ENCODE measurements around the gene KAT8.

Gene KAT8

GRCh38 chr16:31112711-31113110 is 4.8 kb upstream of the KAT8 start:
- no peak overlapping the region for H3K9ac ChIP-seq (ENCODE audit: low read length)
- no peak overlapping the region for H3K4me3 ChIP-seq (ENCODE audit: low read length)
- H3K4me1 ChIP-seq (ENCODE audit: control insufficient read depth, insufficient read depth, low read length): peaks cover 16% of the 10 kb centered on the region

GRCh38 chr16:31113121-31114120 is 4.0 kb upstream of the KAT8 start:
- Histone ChIP-seq H3K27me3 (ENCODE audit: control insufficient read depth, insufficient read depth, low read length) (no peaks in the 10 kb centered on the region), H3K36me3 (ENCODE audit: control insufficient read depth, insufficient read depth, low read length) (peaks cover 8% of the 10 kb centered on the region), H3K9me3 (ENCODE audit: control insufficient read depth, low read length) (no peaks in the 10 kb centered on the region), H3K4me1 (ENCODE audit: control insufficient read depth, insufficient read depth, low read length) (peaks cover 21% of the 10 kb centered on the region), H3K9ac (ENCODE audit: low read length) (no peak overlapping the region), H3K4me3 (ENCODE audit: low read length) (no peak overlapping the region)

More at GRCh38 chr16:31112711-31113110, 4.8 kb upstream of the KAT8 start:
- Histone ChIP-seq H3K9me3 (ENCODE audit: control insufficient read depth, low read length) (no peaks in the 10 kb centered on the region), H3K36me3 (ENCODE audit: control insufficient read depth, insufficient read depth, low read length) (peaks cover 8% of the 10 kb centered on the region), H3K27me3 (ENCODE audit: control insufficient read depth, insufficient read depth, low read length) (no peaks in the 10 kb centered on the region)

GRCh38 chr16:31114468-31114867 is 3.0 kb upstream of the KAT8 start:
- Histone ChIP-seq H3K9me3 (ENCODE audit: control insufficient read depth, low read length) (no peaks in the 10 kb centered on the region), H3K4me3 (ENCODE audit: low read length) (no peak overlapping the region), H3K9ac (ENCODE audit: low read length) (no peak overlapping the region), H3K4me1 (ENCODE audit: control insufficient read depth, insufficient read depth, low read length) (peaks cover 20% of the 10 kb centered on the region), H3K36me3 (ENCODE audit: control insufficient read depth, insufficient read depth, low read length) (peaks cover 8% of the 10 kb centered on the region), H3K27me3 (ENCODE audit: control insufficient read depth, insufficient read depth, low read length) (no peaks in the 10 kb centered on the region)

- peaks cover 16% of the 10 kb centered on the region for H3K4me1 ChIP-seq (ENCODE audit: control insufficient read depth, insufficient read depth, low read length)
- H3K4me3 ChIP-seq (ENCODE audit: low read length): peak overlapping the region; percentile 72
- H3K27me3 ChIP-seq (ENCODE audit: control insufficient read depth, insufficient read depth, low read length): no peaks in the 10 kb centered on the region
- H3K9me3 ChIP-seq (ENCODE audit: control insufficient read depth, low read length): no peaks in the 10 kb centered on the region
- H3K36me3 ChIP-seq (ENCODE audit: control insufficient read depth, insufficient read depth, low read length): peaks cover 5% of the 10 kb centered on the region
- H3K9ac ChIP-seq (ENCODE audit: low read length): peak overlapping the region; percentile 96
Measured at GRCh38 chr16:31118223-31119155, 1.0 kb downstream of the KAT8 start.

- H3K27me3 ChIP-seq (ENCODE audit: control insufficient read depth, insufficient read depth, low read length): no peaks in the 10 kb centered on the region
- no peaks in the 10 kb centered on the region for H3K9me3 ChIP-seq (ENCODE audit: control insufficient read depth, low read length)
- no peak overlapping the region for H3K4me3 ChIP-seq (ENCODE audit: low read length)
- peaks cover 10% of the 10 kb centered on the region for H3K4me1 ChIP-seq (ENCODE audit: control insufficient read depth, insufficient read depth, low read length)
- peaks cover 5% of the 10 kb centered on the region for H3K36me3 ChIP-seq (ENCODE audit: control insufficient read depth, insufficient read depth, low read length)
- no peak overlapping the region for H3K9ac ChIP-seq (ENCODE audit: low read length)
Measured at GRCh38 chr16:31120129-31120528, 2.7 kb downstream of the KAT8 start.

- H3K4me3 ChIP-seq (ENCODE audit: low read length): no peak overlapping the region
- H3K9me3 ChIP-seq (ENCODE audit: control insufficient read depth, low read length): no peaks in the 10 kb centered on the region
- H3K36me3 ChIP-seq (ENCODE audit: control insufficient read depth, insufficient read depth, low read length): peaks cover 8% of the 10 kb centered on the region
- no peak overlapping the region for H3K9ac ChIP-seq (ENCODE audit: low read length)
- peaks cover 41% of the 10 kb centered on the region for H3K4me1 ChIP-seq (ENCODE audit: control insufficient read depth, insufficient read depth, low read length)
- H3K27me3 ChIP-seq (ENCODE audit: control insufficient read depth, insufficient read depth, low read length): no peaks in the 10 kb centered on the region
Measured at GRCh38 chr16:31125844-31126243, 8.4 kb downstream of the KAT8 start.

- Histone ChIP-seq H3K4me1 (ENCODE audit: control insufficient read depth, insufficient read depth, low read length) (peaks cover 55% of the 10 kb centered on the region), H3K27me3 (ENCODE audit: control insufficient read depth, insufficient read depth, low read length) (no peaks in the 10 kb centered on the region), H3K9me3 (ENCODE audit: control insufficient read depth, low read length) (no peaks in the 10 kb centered on the region), H3K36me3 (ENCODE audit: control insufficient read depth, insufficient read depth, low read length) (peaks cover 11% of the 10 kb centered on the region), H3K4me3 (ENCODE audit: low read length) (no peak overlapping the region), H3K9ac (ENCODE audit: low read length) (peak overlapping the region; percentile 63)
Measured at GRCh38 chr16:31127182-31127581, 9.7 kb downstream of the KAT8 start.

- H3K4me1 ChIP-seq (ENCODE audit: control insufficient read depth, insufficient read depth, low read length): peaks cover 72% of the 10 kb centered on the region
- peaks cover 23% of the 10 kb centered on the region for H3K36me3 ChIP-seq (ENCODE audit: control insufficient read depth, insufficient read depth, low read length)
- peak overlapping the region; percentile 63 for H3K9ac ChIP-seq (ENCODE audit: low read length)
- no peak overlapping the region for H3K4me3 ChIP-seq (ENCODE audit: low read length)
- no peaks in the 10 kb centered on the region for H3K9me3 ChIP-seq (ENCODE audit: control insufficient read depth, low read length)
- no peaks in the 10 kb centered on the region for H3K27me3 ChIP-seq (ENCODE audit: control insufficient read depth, insufficient read depth, low read length)
Measured at GRCh38 chr16:31128711-31129567, 11.5 kb downstream of the KAT8 start.

- peaks cover 72% of the 10 kb centered on the region for H3K4me1 ChIP-seq (ENCODE audit: control insufficient read depth, insufficient read depth, low read length)
- H3K36me3 ChIP-seq (ENCODE audit: control insufficient read depth, insufficient read depth, low read length): peaks cover 23% of the 10 kb centered on the region
- peak overlapping the region; percentile 63 for H3K9ac ChIP-seq (ENCODE audit: low read length)
- no peaks in the 10 kb centered on the region for H3K9me3 ChIP-seq (ENCODE audit: control insufficient read depth, low read length)
- H3K4me3 ChIP-seq (ENCODE audit: low read length): no peak overlapping the region
- H3K27me3 ChIP-seq (ENCODE audit: control insufficient read depth, insufficient read depth, low read length): no peaks in the 10 kb centered on the region
Measured at GRCh38 chr16:31129568-31130335, 12.3 kb downstream of the KAT8 start.

- peaks cover 3% of the 10 kb centered on the region for H3K27me3 ChIP-seq (ENCODE audit: control insufficient read depth, insufficient read depth, low read length)
- no peaks in the 10 kb centered on the region for H3K9me3 ChIP-seq (ENCODE audit: control insufficient read depth, low read length)
- H3K9ac ChIP-seq (ENCODE audit: low read length): peak overlapping the region; percentile 63
- H3K36me3 ChIP-seq (ENCODE audit: control insufficient read depth, insufficient read depth, low read length): peaks cover 23% of the 10 kb centered on the region
- peaks cover 72% of the 10 kb centered on the region for H3K4me1 ChIP-seq (ENCODE audit: control insufficient read depth, insufficient read depth, low read length)
- no peak overlapping the region for H3K4me3 ChIP-seq (ENCODE audit: low read length)
Measured at GRCh38 chr16:31130336-31130891, 12.9 kb downstream of the KAT8 start.
